CD14-positive monocyte (primary cell): Measurements from ENCODE around the gene AREG. TPM values are rescaled to one million over a fixed set of nuclear protein-coding genes. Genes with fewer than 3 reads are reported as not detected.

Experiments
- DNase-seq, 3 donors: peaks; one replicate each; pipeline ENCODE4 v3.0.0-alpha.2; 2011 to 2022
- H2AFZ ChIP-seq: 2 replicates; pipeline ENCODE4 v1.6.0; 2012; ENCODE audit warnings: mild to moderate bottlenecking, low read depth, low read length, inconsistent platforms; ENCODE audit not compliant: insufficient read depth, poor library complexity, severe bottlenecking
- H3K27ac ChIP-seq, 2 donors: 1 replicate in 1 of 2; 2 replicates in 1 of 2; pipeline ENCODE4 v1.5.1; 2012 to 2013; ENCODE audit warnings: low read length in 2 of 2, control low read depth in 1 of 2, inconsistent platforms in 1 of 2, low read depth in 1 of 2, mild to moderate bottlenecking in 1 of 2
- H3K27me3 ChIP-seq, 2 donors: one replicate each; pipeline versions ENCODE4 v1.6.0 to v1.6.1; 2011 to 2013; ENCODE audit warnings: low read length in 2 of 2; ENCODE audit not compliant: control insufficient read depth in 2 of 2, insufficient read depth in 2 of 2
- H3K36me3 ChIP-seq, 2 donors: replicated peaks in 1 of 2; 1 replicate in 1 of 2; 2 replicates in 1 of 2; pipeline versions ENCODE4 v1.5.1 to v1.6.1; 2012 to 2013; ENCODE audit warnings: low read length in 2 of 2, control low read depth in 1 of 2, inconsistent platforms in 1 of 2, mild to moderate bottlenecking in 1 of 2; ENCODE audit not compliant: insufficient read depth in 2 of 2, control insufficient read depth in 1 of 2
- H3K4me1 ChIP-seq, 2 donors: 1 replicate in 1 of 2; 2 replicates in 1 of 2; pipeline versions ENCODE4 v1.5.1 to v1.6.1; 2012 to 2013; ENCODE audit warnings: low read length in 2 of 2, control low read depth in 1 of 2, inconsistent platforms in 1 of 2, mild to moderate bottlenecking in 1 of 2, moderate library complexity in 1 of 2; ENCODE audit not compliant: insufficient read depth in 2 of 2, control insufficient read depth in 1 of 2
- H3K4me2 ChIP-seq: replicated peaks from 2 replicates; pipeline ENCODE3; 2012; ENCODE audit warnings: low read length, moderate library complexity, mild to moderate bottlenecking; ENCODE audit not compliant: poor library complexity, severe bottlenecking; ENCODE audit errors: extremely low read depth
- H3K4me3 ChIP-seq, 3 experiments: fragments of 200-600 bp in 1 of 3; sonication (generic) in 1 of 3; replicated peaks in 1 of 3; 1 replicate in 2 of 3; 2 replicates in 1 of 3; pipeline ENCODE4 v1.5.1; 2011 to 2013; ENCODE audit warnings: low read length in 3 of 3, mild to moderate bottlenecking in 3 of 3, control low read depth in 2 of 3, low read depth in 2 of 3, inconsistent platforms in 1 of 3, moderate library complexity in 1 of 3
- H3K79me2 ChIP-seq: 2 replicates; pipeline ENCODE4 v1.6.0; 2012; ENCODE audit warnings: mild to moderate bottlenecking, control low read depth, inconsistent platforms, low read length, moderate library complexity; ENCODE audit not compliant: insufficient read depth
- H3K9ac ChIP-seq: 2 replicates; pipeline ENCODE4 v1.6.0; 2017; ENCODE audit warnings: low read length, mild to moderate bottlenecking; ENCODE audit not compliant: insufficient read depth, poor library complexity, severe bottlenecking
- H3K9me3 ChIP-seq, 2 donors: replicated peaks in 1 of 2; 1 replicate in 1 of 2; 2 replicates in 1 of 2; pipeline versions ENCODE4 v1.5.1 to v1.6.1; 2012 to 2013; ENCODE audit warnings: low read length in 2 of 2, control low read depth in 1 of 2; ENCODE audit not compliant: control insufficient read depth in 1 of 2, insufficient read depth in 1 of 2
- H4K20me1 ChIP-seq: 2 replicates; pipeline ENCODE4 v1.6.0; 2012; ENCODE audit warnings: mild to moderate bottlenecking, low read length, control low read depth, moderate library complexity; ENCODE audit not compliant: insufficient read depth
- H3K27ac Mint-ChIP-seq, 7 donors: one replicate each; pipeline ENCODE4 v1.8.0; 2020; ENCODE audit warnings: mild to moderate bottlenecking in 7 of 7, mixed read lengths in 7 of 7, moderate library complexity in 6 of 7, inconsistent platforms in 2 of 7
- H3K27me3 Mint-ChIP-seq, 3 donors: one replicate each; pipeline ENCODE4 v1.8.0; 2021 to 2022; ENCODE audit warnings: low read depth in 3 of 3, mild to moderate bottlenecking in 3 of 3, mixed read lengths in 3 of 3, moderate library complexity in 3 of 3, inconsistent platforms in 1 of 3
- H3K36me3 Mint-ChIP-seq, 2 donors: one replicate each; pipeline ENCODE4 v1.8.0; 2020; ENCODE audit warnings: mixed read lengths in 2 of 2, inconsistent platforms in 1 of 2, mild to moderate bottlenecking in 1 of 2
- H3K4me1 Mint-ChIP-seq: one replicate; pipeline ENCODE4 v1.8.0; 2020; ENCODE audit warnings: mild to moderate bottlenecking, mixed read lengths
- H3K4me3 Mint-ChIP-seq, 2 donors: one replicate each; pipeline ENCODE4 v1.8.0; 2020; ENCODE audit warnings: mild to moderate bottlenecking in 2 of 2, mixed read lengths in 2 of 2, moderate library complexity in 1 of 2
- H3K9me3 Mint-ChIP-seq, 7 donors: one replicate each; pipeline ENCODE4 v1.8.0; 2020 to 2022; ENCODE audit warnings: mixed read lengths in 7 of 7, mild to moderate bottlenecking in 6 of 7, moderate library complexity in 6 of 7, inconsistent platforms in 2 of 7
- WGBS: methylation state at CpG from one replicate; pipeline ENCODE4 v1.1.5; 2013; ENCODE audit warnings: missing lambda C conversion rate; ENCODE audit not compliant: insufficient coverage; 5-methylcytosine and 5-hydroxymethylcytosine counted together
- intact Hi-C, 2 donors: fragments of 100-400 bp; cut with micrococcal nuclease; formaldehyde crosslinking; loops; one replicate each; pipeline versions ENCODE4 v1.15.0 to v1.15.1; 2023
- polyA plus RNA-seq, 3 donors: library from polyadenylated mRNA; depleted of rRNA in 1 of 3; unstranded in 2 of 3; stranded (reverse) in 1 of 3; fragments of 300-500 nt in 2 of 3; fragments of >200 nt in 1 of 3; fragmentation: Illumina TruSeq in 2 of 3; gene quantifications; 1 replicate in 2 of 3; 2 replicates in 1 of 3; pipeline ENCODE4 v1.2.3, GENCODE V29; 2012 to 2021
- TF ChIP-seq, protein P1 (sequence below): fragments of 200-600 bp; IDR thresholded peaks from one replicate; pipeline ENCODE4 v1.8.0; 2022; ENCODE audit warnings: antibody characterized with exemption, mild to moderate bottlenecking

AREG gene
- polyA plus RNA-seq, 3 donors = 4.2 to 9.2 (median 9.1) TPM

DNA sequence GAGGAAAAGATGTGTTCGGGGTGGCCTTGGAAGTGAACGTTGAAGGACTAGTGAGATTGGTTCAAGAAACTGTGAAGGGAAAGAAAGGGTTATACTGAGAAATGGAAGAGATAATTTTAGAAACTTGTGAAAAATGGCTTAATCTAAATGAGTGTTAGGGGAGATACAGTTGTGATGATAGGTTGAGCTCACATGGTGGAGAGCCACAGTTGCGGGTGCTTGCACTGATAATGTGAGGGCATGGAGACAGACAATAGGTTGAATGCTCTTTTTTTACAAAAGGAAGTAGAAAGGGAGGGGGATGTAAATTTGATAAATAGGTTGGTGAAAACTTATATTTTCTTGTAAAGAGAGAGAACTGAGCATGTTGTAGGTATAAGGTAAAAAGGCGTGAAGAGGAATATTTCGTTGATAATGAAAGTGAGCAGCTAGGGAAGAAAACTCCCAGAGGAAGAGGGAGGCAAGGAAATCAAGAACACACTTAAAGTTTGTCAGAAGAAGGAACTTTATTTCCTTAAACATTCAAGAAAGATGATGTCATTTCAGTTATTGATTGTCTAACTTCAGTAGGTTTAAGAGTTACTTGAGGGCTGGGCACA is 8.2 kb downstream of the AREG start:
- TF ChIP-seq, protein P1, sequence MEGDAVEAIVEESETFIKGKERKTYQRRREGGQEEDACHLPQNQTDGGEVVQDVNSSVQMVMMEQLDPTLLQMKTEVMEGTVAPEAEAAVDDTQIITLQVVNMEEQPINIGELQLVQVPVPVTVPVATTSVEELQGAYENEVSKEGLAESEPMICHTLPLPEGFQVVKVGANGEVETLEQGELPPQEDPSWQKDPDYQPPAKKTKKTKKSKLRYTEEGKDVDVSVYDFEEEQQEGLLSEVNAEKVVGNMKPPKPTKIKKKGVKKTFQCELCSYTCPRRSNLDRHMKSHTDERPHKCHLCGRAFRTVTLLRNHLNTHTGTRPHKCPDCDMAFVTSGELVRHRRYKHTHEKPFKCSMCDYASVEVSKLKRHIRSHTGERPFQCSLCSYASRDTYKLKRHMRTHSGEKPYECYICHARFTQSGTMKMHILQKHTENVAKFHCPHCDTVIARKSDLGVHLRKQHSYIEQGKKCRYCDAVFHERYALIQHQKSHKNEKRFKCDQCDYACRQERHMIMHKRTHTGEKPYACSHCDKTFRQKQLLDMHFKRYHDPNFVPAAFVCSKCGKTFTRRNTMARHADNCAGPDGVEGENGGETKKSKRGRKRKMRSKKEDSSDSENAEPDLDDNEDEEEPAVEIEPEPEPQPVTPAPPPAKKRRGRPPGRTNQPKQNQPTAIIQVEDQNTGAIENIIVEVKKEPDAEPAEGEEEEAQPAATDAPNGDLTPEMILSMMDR = no peak
- no peak overlapping the region for H3K27ac ChIP-seq
- no peak overlapping the region for H3K4me3 ChIP-seq
- intact Hi-C loops = no loop called here
- H3K27me3 ChIP-seq = no peaks in the 10 kb centered on the region
- peaks cover 4% of the 10 kb centered on the region for H3K4me1 Mint-ChIP-seq
- no peak overlapping the region for H3K27ac Mint-ChIP-seq
- H2AFZ ChIP-seq = no peak overlapping the region
- no peaks in the 10 kb centered on the region for H3K79me2 ChIP-seq
- H3K27me3 Mint-ChIP-seq = no peaks in the 10 kb centered on the region
- H3K4me1 ChIP-seq = no peaks in the 10 kb centered on the region
- WGBS = 95% methylated on average over 3 of the region's 5 CpGs
- no peaks in the 10 kb centered on the region for H3K9me3 ChIP-seq
- H3K9me3 Mint-ChIP-seq = peaks cover 0 to 2% (median 0%) of the 10 kb centered on the region in 7 donors
- H3K9ac ChIP-seq = no peak overlapping the region
- H3K4me3 Mint-ChIP-seq = no peak overlapping the region
- no peak for DNase-seq
- H3K36me3 ChIP-seq = no peaks in the 10 kb centered on the region
- no peaks in the 10 kb centered on the region for H4K20me1 ChIP-seq
- no peak overlapping the region for H3K4me2 ChIP-seq
- H3K36me3 Mint-ChIP-seq = no peaks in the 10 kb centered on the region

DNA sequence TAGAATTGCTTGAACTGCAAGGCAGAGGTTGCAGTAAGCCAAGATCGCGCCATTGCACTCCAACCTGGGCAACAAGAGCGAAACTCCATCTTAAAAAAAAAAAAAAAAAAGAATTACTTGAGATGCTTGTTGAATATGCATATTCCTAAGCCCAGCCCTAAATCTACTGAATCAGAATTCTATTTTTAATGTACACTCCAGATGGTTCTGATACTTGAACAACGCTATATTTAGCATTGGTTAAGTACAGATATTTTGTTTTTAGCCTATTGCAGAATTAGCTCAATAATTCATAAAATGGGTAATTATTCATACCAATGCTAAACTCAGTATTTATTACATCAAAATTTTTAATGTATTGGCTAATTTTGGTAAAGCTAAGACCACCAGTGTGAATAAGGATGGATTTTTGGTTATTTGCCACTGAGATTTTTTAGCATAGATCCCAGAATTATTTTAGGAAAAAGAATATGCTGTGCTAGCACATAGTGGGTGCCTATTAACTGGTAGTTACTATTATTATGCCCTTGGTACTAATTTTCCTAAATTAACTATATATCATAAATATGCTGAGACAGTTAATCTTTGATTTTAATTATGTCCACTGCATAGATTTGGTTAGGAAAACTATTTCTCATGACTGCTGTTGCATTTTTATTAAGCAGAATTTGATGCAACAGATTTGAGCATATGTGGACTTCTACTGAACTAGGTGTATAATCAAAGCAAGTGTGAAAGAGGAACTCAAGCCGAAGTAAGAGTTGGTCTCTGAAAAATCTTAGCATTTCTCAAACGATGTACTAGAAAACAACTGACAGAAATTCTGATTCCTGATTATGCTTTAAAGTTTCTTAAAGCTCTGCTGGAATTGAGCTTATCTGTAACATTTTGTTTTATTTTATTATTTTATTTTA is 9.2 kb downstream of the AREG start:
- no peaks in the 10 kb centered on the region for H3K79me2 ChIP-seq
- no peak for DNase-seq
- no peaks in the 10 kb centered on the region for H3K27me3 Mint-ChIP-seq
- no peaks in the 10 kb centered on the region for H3K9me3 ChIP-seq
- no peak overlapping the region for H3K27ac ChIP-seq
- H3K4me2 ChIP-seq = no peak overlapping the region
- no peak overlapping the region for H3K9ac ChIP-seq
- H3K4me1 ChIP-seq = no peaks in the 10 kb centered on the region
- H3K4me1 Mint-ChIP-seq = peaks cover 4% of the 10 kb centered on the region
- TF ChIP-seq, protein P1 = no peak
- peaks cover 0 to 2% (median 0%) of the 10 kb centered on the region in 7 donors for H3K9me3 Mint-ChIP-seq
- intact Hi-C loops = no loop called here
- WGBS = no CpG with 5 or more reads among the region's 6 CpGs
- no peaks in the 10 kb centered on the region for H3K36me3 ChIP-seq
- H3K36me3 Mint-ChIP-seq = no peaks in the 10 kb centered on the region
- H4K20me1 ChIP-seq = no peaks in the 10 kb centered on the region
- H3K27ac Mint-ChIP-seq = no peak overlapping the region
- H2AFZ ChIP-seq = no peak overlapping the region
- H3K4me3 ChIP-seq = no peak overlapping the region
- H3K27me3 ChIP-seq = no peaks in the 10 kb centered on the region
- no peak overlapping the region for H3K4me3 Mint-ChIP-seq
